GM12878 (cell line): ENCODE measurements around the gene GFRA3. TPM values are rescaled to one million over a fixed set of nuclear protein-coding genes. Genes with fewer than 3 reads are reported as not detected.

Source experiments
- ATAC-seq: fragments of 200-7000 bp; cut with Tn5 transposase; 3 replicates; pipeline ENCODE4 v1.9.1; 2020; ENCODE audit warnings: mild to moderate bottlenecking, moderate library complexity
- BruUV-seq: library from RNA; stranded (reverse); fragments of 400-500 nt; replicated peaks from 2 replicates; lab custom pipeline; 2021; lab: Mats Ljungman, UMichigan
- CTCF ChIA-PET: fragments of 300-600 bp; sonication (Branson Sonifier 250); formaldehyde crosslinking; extraction: SDS; loops from one replicate; lab custom pipeline; 2021; ENCODE audit warnings: inconsistent platforms; lab: Yijun Ruan, JAX
- POLR2A ChIA-PET: fragments of 350-600 bp; formaldehyde crosslinking; extraction: SDS; loops from one replicate; lab custom pipeline; 2021; ENCODE audit warnings: inconsistent platforms; lab: Charles Lee
- RAD21 ChIA-PET: fragments of 300-600 bp; sonication (Branson Sonifier 250); formaldehyde crosslinking; loops from one replicate; lab custom pipeline; 2023; ENCODE audit warnings: antibody characterized with exemption; ENCODE audit not compliant: unreplicated experiment; lab: Charles Lee
- SMC1A ChIA-PET: fragments of 300-600 bp; sonication (Branson Sonifier 250); formaldehyde crosslinking; loops from one replicate; lab custom pipeline; 2023; ENCODE audit not compliant: unreplicated experiment, uncharacterized antibody; lab: Charles Lee
- DNase-seq: peaks from one replicate; pipeline ENCODE4 v3.0.0-alpha.2; 2011; ENCODE audit warnings: low read depth, low spot score
- FAIRE-seq: peaks from 3 replicates; lab custom pipeline; 2011; peaks lifted over from hg19 to GRCh38; lab: Jason Lieb, UNC
- H2AFZ ChIP-seq: 2 replicates; pipeline ENCODE4 v1.6.0; 2011; ENCODE audit warnings: low read depth, low read length, control low read depth; ENCODE audit not compliant: control insufficient read depth
- H3K27ac ChIP-seq: 2 replicates; pipeline ENCODE4 v1.5.1; 2011; ENCODE audit warnings: control low read depth; ENCODE audit not compliant: control insufficient read depth, insufficient read depth
- H3K27me3 ChIP-seq, 2 experiments: replicated peaks in 1 of 2; 2 replicates each; pipeline versions ENCODE4 v1.6.0 to v1.6.1; 2011; ENCODE audit warnings: low read length in 1 of 2; ENCODE audit not compliant: control insufficient read depth in 2 of 2, insufficient read depth in 2 of 2
- H3K36me3 ChIP-seq, 2 experiments: 2 replicates each; pipeline ENCODE4 v1.5.1; 2011; ENCODE audit warnings: low read length in 1 of 2; ENCODE audit not compliant: control insufficient read depth in 2 of 2, insufficient read depth in 2 of 2
- H3K4me1 ChIP-seq: 2 replicates; pipeline ENCODE4 v1.6.1; 2011; ENCODE audit warnings: mild to moderate bottlenecking, low read length, moderate library complexity, mixed read lengths; ENCODE audit not compliant: control insufficient read depth, insufficient read depth
- H3K4me2 ChIP-seq: 2 replicates; pipeline ENCODE4 v1.6.0; 2011; ENCODE audit warnings: control low read depth; ENCODE audit not compliant: control insufficient read depth, insufficient read depth
- H3K4me3 ChIP-seq: fragments of 200-600 bp; sonication (generic); 2 replicates; pipeline ENCODE4 v1.5.1; 2016
- H3K79me2 ChIP-seq: 2 replicates; pipeline ENCODE4 v1.6.0; 2011; ENCODE audit warnings: low read length; ENCODE audit not compliant: control insufficient read depth, insufficient read depth
- H3K9ac ChIP-seq: 2 replicates; pipeline ENCODE4 v1.8.0; 2011; ENCODE audit warnings: low read length, control low read depth, mixed read lengths; ENCODE audit not compliant: control insufficient read depth, insufficient read depth
- H3K9me3 ChIP-seq: replicated peaks from 3 replicates; pipeline ENCODE4 v1.5.1; 2011; ENCODE audit warnings: mild to moderate bottlenecking, low read length; ENCODE audit not compliant: control insufficient read depth, insufficient read depth
- H4K20me1 ChIP-seq: 2 replicates; pipeline ENCODE4 v1.6.0; 2011; ENCODE audit not compliant: control insufficient read depth, insufficient read depth
- ASH2L ChIP-seq: fragments of 300-600, 200-600 bp; sonication (generic); IDR thresholded peaks from 2 replicates; pipeline ENCODE4 v1.6.1; 2017; ENCODE audit warnings: low read depth, mild to moderate bottlenecking, borderline replicate concordance
- CEBPZ ChIP-seq: fragments of 150-350 bp; IDR thresholded peaks from 2 replicates; pipeline ENCODE4 v1.6.1; 2016; ENCODE audit warnings: low read depth, low read length
- HDAC6 ChIP-seq: fragments of 200-600 bp; sonication (generic); IDR thresholded peaks from one replicate; pipeline ENCODE4 v1.8.0; 2017; ENCODE audit warnings: antibody characterized with exemption; ENCODE audit not compliant: unreplicated experiment
- HDGF ChIP-seq: fragments of 450-650 bp; IDR thresholded peaks from 2 replicates; pipeline ENCODE4 v1.6.1; 2016; ENCODE audit warnings: antibody characterized with exemption
- IRF3 ChIP-seq: fragments of 450-650 bp; IDR thresholded peaks from 2 replicates; pipeline ENCODE4 v1.6.1; 2014; ENCODE audit warnings: mild to moderate bottlenecking
- IRF5 ChIP-seq: fragments of 450-650 bp; IDR thresholded peaks from 2 replicates; pipeline ENCODE4 v1.6.1; 2017; ENCODE audit warnings: borderline replicate concordance
- NR2C1 ChIP-seq: fragments of 450-650 bp; IDR thresholded peaks from 2 replicates; pipeline ENCODE4 v1.6.1; 2017; ENCODE audit warnings: antibody characterized with exemption, mild to moderate bottlenecking, moderate library complexity
- POLR2AphosphoS2 ChIP-seq: IDR thresholded peaks from 2 replicates; pipeline ENCODE4 v1.6.1; 2011; ENCODE audit warnings: low read depth, mild to moderate bottlenecking, low read length, improper control_type of control experiment, moderate library complexity
- SMARCA5 ChIP-seq: fragments of 450-650 bp; IDR thresholded peaks from 2 replicates; pipeline ENCODE4 v1.6.1; 2017; ENCODE audit warnings: mild to moderate bottlenecking
- SREBF1 ChIP-seq: IDR thresholded peaks from 2 replicates; pipeline ENCODE4 v1.6.1; 2012; ENCODE audit warnings: mild to moderate bottlenecking, low read length
- TARDBP ChIP-seq: IDR thresholded peaks from 2 replicates; pipeline ENCODE4 v1.6.1; 2016; ENCODE audit warnings: borderline replicate concordance
- USF1 ChIP-seq: IDR thresholded peaks from 2 replicates; pipeline ENCODE4 v1.6.1; 2011; ENCODE audit warnings: borderline replicate concordance, low read depth, mild to moderate bottlenecking, moderate library complexity, mixed read lengths, low read length; ENCODE audit not compliant: insufficient read depth; ENCODE audit errors: extremely low read length
- WRNIP1 ChIP-seq: IDR thresholded peaks from 2 replicates; pipeline ENCODE4 v1.6.1; 2011; ENCODE audit warnings: low read depth, low read length, improper control_type of control experiment, borderline replicate concordance
- in situ Hi-C: fragments of 300-500 bp; cut with MboI; formaldehyde crosslinking; loops from 9 replicates; pipeline ENCODE4 v1.14.3; 2018; ENCODE audit warnings: mixed read lengths
- intact Hi-C: fragments of 100-400 bp; cut with micrococcal nuclease; formaldehyde crosslinking; loops from one replicate; pipeline ENCODE4 v1.14.2; 2022; ENCODE audit not compliant: unreplicated experiment
- polyA plus RNA-seq, 11 experiments: library from polyadenylated mRNA; depleted of rRNA in 4 of 11; unstranded in 6 of 11; stranded (reverse) in 5 of 11; fragments of >200 nt; fragmentation: Nextera tagmentation in 4 of 11; fragmentation: Illumina TruSeq in 1 of 11; extraction: Ambion mirVana in 4 of 11; extraction: Trizol in 1 of 11; gene quantifications; 1 replicate in 1 of 11; 2 replicates in 10 of 11; pipeline versions ENCODE4 v1.2.1 to v1.2.3, GENCODE V29; 2011 to 2016; ENCODE audit warnings: inconsistent platforms in 2 of 11, missing spikeins in 2 of 11, low read depth in 1 of 11
- total RNA-seq, 4 experiments: library from RNA; depleted of rRNA in 3 of 4; stranded (reverse); fragments of >200 nt in 3 of 4; fragmentation: Illumina TruSeq in 1 of 4; extraction: Trizol in 1 of 4; gene quantifications; 2 replicates each; pipeline versions ENCODE4 v1.2.1 to v1.2.3, GENCODE V29; 2013 to 2021

Gene GFRA3
- total and polyA plus RNA-seq, 10 of the 15 experiments (the other 5 are each of a cell fraction or from before 2014, with no cell fraction given), result 0.06 to 0.10 (median 0.08) TPM; not detected in 7

GRCh38 chr5:138280915-138281314 is 6.5 kb upstream of the GFRA3 start:
- POLR2A ChIA-PET, result interaction anchor here (0.6 kb wide), 1 partner anchor 14 kb away, joined by 4 read pairs; no protein-coding TSS in a partner anchor
- RAD21 ChIA-PET, result no interaction called here
- DNase-seq, result no peak
- CTCF ChIA-PET, result interaction anchor here (0.8 to 1.0 kb wide), 2 partner anchors 15 to 74 kb away, joined by 3 read pairs; no protein-coding TSS in a partner anchor
- Histone ChIP-seq H3K27ac (no peak overlapping the region), H3K9me3 (no peaks in the 10 kb centered on the region), H3K27me3 (no peaks in the 10 kb centered on the region), H3K79me2 (no peaks in the 10 kb centered on the region), H4K20me1 (no peaks in the 10 kb centered on the region), H3K4me2 (no peak overlapping the region), H3K9ac (no peak overlapping the region), H3K4me3 (no peak overlapping the region), H3K4me1 (no peaks in the 10 kb centered on the region), H3K36me3 (peaks cover 0 to 5% of the 10 kb centered on the region in 2 experiments; a peak in 3 of 4 replicates), H2AFZ (no peak overlapping the region)
- FAIRE-seq, result no peak
- ATAC-seq, result no peak
- no peak for TF ChIP-seq NR2C1
- TF ChIP-seq IRF3, result no peak
- TF ChIP-seq SMARCA5, result no peak
- TF ChIP-seq POLR2AphosphoS2, result no peak
- TF ChIP-seq USF1, result no peak
- no peak for TF ChIP-seq HDGF
- TF ChIP-seq ASH2L, result no peak
- no peak for TF ChIP-seq HDAC6
- TF ChIP-seq CEBPZ, result no peak
- TF ChIP-seq TARDBP, result no peak
- no peak for TF ChIP-seq SREBF1
- TF ChIP-seq WRNIP1, result no peak
- TF ChIP-seq IRF5, result no peak
- intact Hi-C loops (no loop called here), in situ Hi-C loops (no loop called here)
- BruUV-seq, result no TSS peak
- SMC1A ChIA-PET, result interaction anchor here (1.0 to 1.2 kb wide), 2 partner anchors 59 to 158 kb away, joined by 3 read pairs; partner anchors contain the start of gene REEP2
